GM04504 (cell line): ENCODE data around the gene P2RX1.
A peak's percentile ranks its signal among the peaks of the same experiment; 100 is the strongest.

Source experiments
- DNase-seq: peaks from one replicate; pipeline ENCODE4 v3.0.0-alpha.2; 2012; ENCODE audit warnings: low read depth

The P2RX1 gene

DNA sequence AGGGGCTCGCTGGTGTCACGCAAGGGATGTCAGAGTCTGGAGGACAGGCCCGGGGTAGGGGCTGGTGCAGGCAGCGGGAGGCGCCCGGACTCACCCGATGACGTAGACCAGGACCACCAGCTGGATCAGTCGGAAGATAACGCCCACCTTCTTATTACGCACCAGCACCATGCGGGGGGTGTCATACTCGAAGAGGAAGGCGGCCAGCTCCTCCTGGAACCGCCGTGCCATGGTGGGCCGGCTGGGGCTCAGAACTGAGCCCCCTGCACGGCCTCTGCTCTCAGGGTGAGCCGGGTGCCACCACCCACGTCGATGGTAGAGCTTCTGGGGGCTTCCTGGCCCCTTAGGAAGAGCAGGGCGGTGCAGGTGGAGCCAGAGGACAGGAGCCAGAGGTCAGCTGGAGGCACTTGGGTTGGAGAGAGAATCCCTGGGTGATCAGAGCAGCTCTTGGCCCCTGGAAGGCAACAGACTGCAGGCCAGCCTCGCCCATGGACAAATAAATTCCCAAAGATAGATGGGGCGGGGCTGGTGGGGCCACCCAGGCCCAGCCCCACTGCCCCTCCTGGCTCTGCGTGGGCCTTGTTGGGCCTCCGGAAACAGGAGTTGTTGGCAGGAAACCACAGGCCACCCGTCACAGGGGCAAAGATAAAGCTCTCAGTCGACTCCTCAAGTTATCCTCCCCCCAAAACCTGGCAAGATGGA, at the start of gene P2RX1:
Gene P2RX1, minus strand, starts transcription at position 471 of the 702 bp plus-strand sequence. Its CDS starts 240 bp downstream, at position 231.
- DNase-seq = no peak

DNA sequence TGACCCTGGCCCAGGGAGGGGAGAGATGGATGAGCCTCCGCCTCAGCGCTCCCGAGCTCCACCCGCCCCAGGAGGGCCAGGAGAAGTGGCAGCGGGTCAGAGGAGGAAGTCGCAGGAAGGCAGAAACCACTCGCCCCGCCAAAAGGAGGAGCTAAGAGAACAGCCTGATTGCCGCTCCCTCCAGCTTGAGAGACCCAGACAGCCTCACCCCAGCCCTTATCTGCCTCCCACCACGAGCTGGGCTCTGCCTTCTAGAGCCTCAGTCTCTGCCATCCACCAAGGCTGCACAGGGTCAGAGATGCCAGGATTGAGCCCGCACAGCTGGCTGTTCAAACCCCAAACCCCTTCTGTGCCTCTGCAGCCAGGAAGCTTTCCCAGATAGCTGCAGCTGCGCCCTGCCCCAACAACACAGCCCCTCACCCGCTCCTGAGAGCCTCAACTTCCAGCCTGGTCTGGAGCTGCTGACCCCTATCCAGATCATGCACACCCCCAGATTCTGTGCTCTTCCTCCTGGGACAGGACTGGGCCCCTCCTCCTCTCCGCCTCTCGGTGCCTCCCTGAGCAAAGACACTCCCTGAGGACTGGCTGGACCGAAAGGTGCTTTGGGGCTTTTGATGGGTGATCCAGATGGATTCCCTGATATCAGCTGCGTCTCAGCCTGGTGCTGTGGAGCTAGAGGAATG, 49.0 kb upstream of the P2RX1 start:
- DNase-seq = no peak

DNA sequence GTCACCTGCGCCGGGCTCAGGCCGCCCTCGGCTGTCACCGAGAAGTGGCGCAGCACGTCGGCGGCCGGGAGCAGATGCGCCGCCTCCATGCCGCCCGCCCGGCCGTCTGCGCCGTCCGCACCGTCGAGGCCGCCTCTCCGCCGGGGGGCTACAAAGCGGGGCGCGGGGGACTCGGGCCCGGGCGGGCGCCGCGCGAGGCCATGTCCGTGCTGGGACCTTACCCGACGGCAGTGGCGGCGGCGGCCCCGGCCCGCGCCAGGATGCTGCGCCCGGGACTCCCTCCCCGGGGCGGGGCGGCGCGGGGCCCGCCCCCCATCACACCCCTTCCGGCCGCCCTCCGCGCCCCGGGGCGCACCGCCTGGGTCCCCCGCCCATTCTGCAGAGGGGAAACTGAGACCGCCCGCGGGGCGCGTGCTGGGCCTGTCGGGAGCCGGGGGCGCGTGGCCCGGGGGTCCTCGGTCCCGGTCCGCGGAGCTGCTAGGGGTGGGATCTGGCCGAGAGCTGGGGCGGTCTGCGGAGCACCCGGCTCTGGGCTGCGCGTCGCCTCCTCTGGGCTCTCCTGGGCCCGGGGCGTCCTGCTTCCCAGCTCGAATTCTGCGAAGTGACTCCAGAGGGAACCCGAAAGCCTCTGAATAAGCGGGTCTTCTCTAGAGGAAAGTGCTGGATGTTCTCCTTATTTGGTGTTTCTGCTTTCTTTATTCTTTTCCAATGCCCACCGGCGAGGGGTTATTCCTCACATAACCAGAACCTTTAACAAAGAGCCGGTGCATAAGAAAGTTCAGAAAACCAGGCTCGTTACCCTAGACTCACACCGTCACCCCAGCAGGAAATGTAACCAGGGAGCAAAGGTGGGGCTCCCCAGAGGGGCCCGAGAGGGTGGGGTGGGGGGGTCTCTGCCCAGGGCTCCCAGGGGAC, 48.2 kb upstream of the P2RX1 start, which contains the start of gene ATP2A3:
Gene ATP2A3, minus strand, starts transcription at position 235 of the 915 bp plus-strand sequence. Its CDS starts 146 bp downstream, at position 89.
- DNase-seq = no peak

DNA sequence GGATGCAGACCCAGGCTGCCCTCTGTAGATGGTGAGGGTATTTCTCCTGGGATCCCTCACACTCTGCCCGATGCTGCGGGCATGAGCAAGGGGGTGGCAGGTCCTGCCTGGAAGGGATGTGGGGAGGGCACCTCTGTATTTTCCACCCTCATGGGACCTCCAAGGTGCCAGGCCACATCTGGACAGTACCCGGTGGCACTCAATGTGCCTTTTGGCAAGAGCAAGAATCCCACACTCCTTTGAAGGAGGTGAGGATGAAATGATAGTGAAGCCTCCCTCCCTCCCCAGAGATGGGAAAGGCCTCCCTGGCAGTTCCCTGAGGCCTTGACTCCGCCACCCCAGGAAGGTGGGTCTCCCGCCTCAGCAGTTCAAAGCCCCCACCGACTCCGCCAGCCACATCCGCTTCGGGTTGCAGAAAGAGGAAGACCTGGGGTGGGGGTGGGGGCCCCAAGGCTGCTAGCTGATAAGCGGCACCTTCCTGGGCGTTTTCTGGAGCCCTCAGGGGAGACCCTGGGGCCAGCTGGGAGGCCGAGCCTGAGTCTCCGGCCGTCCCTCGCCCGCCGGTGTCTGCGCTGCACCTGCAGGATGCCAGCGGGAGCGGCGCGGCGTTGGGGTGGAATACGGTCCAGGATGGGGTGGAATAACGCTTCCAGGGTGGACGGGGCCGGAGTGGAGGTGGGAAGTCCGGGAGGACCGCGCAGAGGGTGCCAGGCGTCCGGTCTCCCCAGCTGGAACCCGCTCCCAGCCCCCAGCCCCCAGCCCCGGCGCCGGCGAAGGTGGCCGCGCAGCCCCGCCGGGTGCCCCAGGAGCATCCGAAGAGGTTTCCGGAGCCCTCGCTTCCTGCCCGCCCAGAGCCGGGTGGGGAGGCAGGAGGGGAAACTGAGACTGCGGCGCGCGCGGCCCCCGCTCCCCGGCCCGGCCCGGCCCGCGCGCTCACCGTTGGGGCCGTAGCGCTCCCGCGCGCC, 47.3 kb upstream of the P2RX1 start:
- DNase-seq = no peak

DNA sequence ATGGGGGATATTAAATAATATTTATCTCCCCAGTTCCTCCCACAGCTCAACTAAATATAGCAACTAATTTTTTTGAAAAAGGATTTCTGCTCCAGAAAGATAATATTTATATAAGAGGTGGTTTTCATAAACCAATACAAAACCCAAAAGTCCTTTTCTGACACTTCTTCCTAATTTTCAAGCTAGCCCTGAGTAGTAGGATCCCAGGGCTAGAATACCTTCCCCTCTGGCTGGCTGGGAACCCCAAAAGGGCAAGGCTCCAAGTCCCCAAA, 46.6 kb upstream of the P2RX1 start:
- DNase-seq = no peak

DNA sequence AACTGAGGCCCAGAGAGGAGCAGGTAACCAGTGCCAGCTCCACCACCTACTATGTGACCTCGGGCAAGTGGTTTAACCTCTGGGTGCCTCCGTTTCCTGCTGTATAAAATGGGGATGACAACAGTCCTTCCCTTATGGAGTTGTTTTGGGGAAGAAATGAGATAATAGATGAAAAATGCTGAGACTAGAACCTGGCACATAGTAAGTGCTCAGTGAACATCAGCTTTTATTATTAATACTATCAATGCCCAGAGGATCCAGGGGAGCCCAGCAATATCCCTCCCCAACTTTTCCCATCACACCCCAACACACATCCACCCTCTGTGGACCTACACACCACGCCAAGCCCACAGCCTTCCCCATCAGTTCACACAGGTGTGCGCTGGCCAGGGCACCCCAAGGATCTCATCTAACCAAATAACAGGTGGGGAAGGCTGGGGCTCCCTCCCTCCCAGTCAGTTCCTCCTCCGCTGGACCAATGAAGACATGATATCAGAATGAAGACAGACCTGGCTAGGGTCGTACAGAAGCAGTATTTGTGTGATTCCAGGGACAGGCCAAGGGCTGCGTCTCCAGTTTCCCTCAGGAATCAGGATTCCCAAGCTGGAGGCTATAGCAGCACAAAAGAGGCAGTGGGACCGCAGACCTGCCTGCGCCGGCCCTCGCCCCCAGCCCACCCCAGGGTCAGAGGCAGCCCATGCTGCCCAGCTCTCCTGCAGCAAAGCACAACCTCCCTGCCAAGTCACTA, 46.1 kb upstream of the P2RX1 start:
- no peak for DNase-seq

DNA sequence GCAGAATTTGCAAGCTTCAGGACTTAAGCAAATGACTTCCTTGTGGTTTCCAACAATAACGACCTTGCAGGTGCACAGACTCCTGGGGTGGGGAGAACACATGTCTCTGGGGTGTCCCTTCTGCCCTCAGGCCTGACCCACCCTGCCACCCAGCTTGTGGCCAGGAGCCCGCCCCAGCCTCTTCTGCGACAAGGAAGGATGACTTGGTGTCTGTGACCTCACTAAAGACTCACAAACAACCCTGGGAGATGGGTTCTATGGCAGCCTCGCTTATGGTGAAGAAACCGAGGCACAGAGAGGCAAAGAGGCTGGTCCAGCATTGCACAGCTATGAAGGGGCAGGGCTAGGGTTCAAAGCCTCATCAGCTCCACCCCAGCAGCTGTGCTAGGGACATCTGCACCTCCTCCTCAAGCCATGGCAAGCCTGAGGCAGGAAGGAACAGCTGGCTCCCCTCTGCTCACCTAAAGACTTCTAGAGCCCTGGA, 45.3 kb upstream of the P2RX1 start:
- DNase-seq = no peak

DNA sequence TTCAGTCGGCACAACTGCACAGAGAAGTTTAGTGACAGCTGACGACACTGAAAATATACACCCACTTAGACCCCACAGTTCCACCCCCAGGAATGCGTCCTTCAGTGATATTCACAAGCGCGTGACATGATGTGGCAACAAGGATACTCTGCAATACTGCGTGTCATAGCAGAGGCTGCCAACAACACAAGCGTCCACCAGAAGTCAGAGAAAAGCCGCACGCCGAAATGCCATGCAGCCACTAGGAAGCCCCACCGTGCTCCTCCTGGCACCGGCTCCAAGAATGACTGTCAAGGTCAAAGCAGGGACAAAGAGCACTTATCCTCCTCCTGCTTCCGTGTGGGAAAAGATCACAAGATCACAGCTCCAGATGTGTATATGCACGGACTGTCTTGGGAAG, 44.5 kb upstream of the P2RX1 start:
- peak; percentile 64 for DNase-seq

DNA sequence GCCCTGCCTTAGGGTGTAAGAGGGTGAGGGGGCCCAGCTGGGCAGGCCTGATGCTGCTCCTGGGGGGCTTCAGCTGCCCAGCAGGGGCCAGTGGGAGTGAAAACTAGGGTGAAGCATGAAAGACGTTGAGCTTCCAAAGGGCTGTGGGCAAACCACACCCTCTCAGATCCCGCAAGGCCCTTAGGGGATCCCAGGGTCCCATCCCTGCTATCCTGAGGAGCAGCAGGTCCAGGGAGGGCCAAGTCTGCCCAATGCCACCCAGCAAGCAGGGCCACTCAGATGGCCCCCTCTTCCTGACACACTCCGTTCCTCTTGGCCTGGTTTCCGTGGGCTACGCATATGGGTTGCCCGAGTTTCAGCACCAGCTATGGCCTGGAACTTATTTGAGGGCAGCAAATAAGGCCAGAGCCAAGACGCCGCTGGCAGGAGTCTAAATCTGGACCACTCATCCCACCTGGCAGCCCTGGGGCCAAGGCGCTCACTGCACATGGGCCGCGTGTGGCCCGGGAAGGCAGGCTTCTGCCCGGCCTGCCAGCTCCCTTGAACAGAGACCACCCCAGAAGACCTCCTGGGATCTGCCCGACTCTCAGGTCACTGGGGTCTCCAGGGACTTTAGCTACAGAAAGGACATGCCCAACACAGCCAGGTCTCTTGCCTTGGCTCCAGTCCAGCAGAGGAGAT, 43.8 kb upstream of the P2RX1 start:
- DNase-seq = no peak

DNA sequence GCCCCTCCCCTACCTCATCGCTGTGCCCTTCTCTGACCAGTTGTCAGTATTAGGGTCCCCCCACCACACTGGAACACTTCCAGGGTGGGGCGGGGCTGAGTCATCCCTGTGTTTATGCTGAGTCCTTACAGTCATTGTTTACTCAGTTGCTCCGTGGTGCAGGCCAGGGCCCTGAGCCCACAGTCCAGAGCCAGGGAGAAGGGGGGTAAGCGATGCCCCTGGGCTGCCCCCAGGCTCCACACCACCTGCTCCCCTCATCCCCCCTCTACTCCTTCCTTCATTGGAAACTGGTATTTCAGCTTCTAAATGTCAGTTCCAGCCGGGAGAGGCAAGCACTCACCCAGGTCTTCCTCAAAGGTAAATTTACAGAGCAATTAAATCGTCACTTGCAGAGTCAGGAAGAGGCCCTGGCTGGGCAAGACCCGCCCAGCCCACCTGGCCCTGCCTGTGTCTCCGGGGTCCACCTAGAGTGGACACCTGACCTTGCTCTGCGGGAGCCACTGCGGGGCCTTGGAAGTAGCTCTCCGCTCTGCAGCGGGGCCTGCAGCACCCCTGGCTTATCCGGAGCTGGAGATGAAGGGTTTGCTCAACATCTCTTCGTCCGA, 43.1 kb upstream of the P2RX1 start:
- no peak for DNase-seq

DNA sequence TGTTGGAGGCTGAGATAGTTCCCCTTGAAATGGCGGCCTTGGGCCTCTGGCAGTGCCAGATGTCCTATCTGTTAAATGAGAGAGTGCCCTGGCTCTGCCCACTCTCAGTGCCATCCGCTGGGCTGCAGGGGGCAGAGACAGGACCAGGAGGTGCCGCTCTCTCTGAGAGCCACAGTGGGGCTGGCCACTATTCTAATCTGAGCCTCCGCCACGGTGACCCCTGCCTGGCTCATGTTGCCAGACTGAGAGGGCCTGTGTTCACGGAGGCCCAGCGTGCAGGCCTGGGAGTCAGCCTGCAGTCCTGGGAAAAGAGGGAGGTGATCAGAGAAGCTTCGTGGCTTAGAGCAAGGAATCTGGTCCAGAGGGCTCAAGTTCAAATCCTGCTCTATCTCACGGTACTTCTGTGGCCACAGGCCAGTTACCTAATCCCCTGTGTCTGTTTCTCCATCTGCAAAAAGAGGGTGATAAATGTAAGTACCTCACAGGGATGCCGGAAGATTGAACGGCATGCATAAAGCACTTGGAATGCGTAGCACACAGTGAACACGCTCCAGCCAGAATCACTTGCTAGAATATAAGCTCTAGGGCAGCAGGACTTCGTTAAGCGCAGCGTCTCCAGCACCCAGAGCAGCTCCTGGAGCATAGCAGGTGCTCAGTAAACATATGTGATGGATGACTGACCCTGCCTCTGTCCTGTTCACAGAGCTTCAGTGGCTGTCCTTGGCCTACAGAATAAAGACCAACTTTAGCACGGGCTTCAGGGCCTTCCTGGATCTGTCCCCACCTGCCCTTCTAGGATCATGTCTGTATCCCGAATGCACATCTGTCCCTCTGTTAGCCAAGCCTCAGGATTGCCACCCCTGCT, 41.7 kb upstream of the P2RX1 start:
- DNase-seq = no peak

DNA sequence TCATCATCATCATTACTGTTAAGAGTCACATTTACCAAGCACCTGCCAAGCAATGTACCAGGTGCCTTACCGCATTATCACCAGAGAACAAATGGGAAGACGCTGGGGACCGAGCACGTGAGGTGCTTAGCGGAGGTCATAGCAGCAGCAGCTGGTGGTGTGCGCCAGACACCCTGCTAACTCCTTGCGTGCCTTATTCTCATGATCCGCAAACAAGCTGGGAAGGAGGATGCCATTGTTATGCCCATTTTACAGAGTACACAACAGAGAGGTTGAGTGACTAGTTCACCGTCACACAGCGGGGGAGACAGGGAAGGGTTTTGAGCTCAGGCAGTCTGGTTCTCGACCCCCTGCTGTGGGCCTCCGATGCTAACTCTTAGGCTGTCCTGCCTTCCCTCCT, 40.7 kb upstream of the P2RX1 start:
- DNase-seq = no peak

DNA sequence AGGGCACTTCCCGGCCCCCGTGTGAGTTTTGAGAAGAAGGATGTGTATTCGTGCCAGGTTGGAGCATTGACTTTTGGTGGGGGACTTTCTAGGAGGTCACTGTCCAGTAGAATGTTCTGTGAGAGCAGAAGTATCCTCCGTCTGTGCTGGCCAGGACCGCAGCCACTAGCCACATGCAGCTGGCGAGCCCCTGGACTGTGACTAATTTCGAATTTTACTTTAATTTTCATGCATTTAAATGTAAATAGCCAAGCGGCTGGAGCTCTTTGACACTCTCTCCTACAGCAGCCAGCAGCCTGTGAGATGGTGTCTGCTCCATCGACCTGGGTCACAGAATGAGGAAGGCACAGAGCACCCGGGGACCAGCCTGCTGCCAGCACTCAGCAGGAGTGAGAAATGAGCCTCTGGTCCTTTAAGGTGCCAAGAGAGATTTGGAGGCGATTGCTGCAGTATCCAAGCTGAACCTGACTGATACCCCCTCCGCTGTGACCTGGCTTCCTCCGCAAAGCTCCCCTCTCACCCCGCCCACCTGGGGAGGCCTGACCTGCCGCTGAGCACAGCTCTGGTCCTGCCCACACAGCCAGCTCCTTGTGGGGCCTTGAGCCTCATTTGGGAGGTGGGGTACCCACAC, 40.2 kb upstream of the P2RX1 start:
- DNase-seq = no peak

DNA sequence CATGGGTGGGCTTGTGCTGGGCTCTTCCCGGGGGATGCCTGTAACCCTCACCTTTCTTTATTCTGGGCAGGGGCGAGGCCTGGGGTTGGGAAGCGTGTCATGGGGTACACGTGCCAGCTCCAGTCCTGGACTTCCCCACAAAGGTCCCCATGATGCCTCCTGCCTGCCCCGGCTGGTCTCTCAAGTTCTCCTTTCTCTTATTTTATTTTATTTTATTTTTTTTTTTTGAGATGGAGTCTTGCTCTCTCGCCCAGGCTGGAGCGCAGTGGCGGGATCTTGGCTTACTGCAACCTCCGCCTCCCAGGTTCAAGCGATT, 39.4 kb upstream of the P2RX1 start:
- DNase-seq = no peak

DNA sequence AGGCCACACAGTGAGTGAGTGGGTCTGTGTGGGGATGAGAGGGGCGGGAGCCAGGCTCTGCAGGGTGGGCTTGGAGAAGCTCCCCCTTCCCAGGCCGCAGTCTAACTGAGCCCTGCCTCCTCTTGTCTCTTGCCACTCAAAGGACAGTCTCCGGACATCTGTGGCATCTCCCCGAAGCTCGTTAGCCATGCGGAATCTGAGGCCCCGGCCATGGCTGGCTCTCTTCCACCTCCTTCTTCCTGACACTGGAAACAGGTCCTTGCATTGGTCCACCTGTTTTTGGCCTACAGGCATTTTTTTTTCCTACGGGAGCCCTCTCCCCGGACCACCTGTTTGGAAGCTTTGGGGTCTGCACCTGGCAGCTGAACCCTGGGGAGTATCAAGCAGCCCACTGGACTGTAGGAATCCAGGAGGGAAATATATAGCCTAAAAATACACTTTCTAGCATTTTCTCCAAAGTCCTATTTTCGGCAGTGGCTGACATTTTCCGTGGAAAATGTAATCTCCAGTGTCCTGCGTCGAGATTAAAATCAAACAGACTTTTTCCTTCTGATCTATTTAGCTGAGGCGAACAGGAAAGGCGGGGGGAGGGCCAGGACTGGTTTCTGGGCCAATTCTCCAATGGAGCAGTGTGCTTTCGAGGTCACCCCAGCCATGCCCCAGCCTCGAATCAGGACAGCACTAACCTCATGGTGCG, 38.9 kb upstream of the P2RX1 start:
- DNase-seq = no peak

DNA sequence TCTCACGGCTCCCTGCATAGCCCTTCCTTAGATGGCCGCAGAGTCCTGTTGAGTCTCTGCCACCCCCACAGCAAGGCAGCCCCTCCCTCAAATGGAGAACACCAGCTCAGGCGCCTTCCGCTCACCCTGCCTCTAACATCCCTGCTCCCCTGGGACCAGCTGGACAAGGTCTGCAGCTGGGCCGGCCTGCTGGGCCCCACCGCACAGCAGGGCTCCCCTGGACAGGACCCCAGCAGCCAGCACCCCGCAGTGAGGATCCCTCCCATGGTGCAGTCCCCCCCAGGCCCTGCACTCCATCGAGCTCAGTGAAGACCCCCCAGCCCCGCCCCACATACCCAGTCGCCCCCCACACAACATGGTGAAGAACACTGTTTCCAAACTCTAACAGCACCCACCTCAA, 37.8 kb upstream of the P2RX1 start:
- DNase-seq = no peak

DNA sequence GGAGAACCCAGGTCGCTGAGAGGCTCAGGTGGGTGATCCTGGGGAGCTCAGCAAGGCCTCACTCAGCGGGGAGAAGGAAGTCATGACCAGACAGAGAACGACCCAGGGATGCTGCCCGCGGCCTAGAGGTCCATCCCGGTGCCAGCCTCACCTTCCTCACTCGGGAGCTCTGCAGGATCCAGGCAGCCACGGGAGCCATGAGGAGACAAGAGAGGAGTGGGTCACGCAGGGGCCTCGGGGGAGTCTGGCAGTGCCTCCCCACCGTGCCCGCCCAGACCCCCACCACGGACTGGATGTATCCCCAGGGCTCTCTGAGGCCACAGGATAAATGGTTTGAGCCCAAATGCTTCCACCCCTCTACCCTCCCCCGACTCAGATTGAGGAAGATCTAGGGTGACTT, 37.3 kb upstream of the P2RX1 start:
- no peak for DNase-seq

DNA sequence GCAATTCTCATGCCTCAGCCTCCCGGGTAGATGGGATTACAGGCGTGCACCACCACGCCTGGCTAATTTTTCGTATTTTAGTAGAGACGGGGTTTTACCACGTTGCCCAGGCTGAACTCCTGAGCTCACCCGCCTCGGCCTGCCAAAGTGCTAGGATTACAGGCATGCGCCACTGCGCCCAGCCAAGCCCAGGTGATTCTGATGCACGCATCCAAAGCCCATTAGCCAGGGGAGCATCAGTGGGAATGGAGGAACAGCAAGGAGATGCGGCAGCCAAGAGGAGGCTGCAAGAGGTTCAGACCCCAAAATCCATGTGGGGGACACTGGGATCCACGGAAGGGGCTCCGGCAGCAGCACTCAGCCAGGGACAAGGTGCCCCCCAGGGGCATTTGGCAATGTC, 35.9 kb upstream of the P2RX1 start:
- no peak for DNase-seq
